ENCODE data around the gene ACER3.
"Not testable (repeated sequence)": the region's sequence is repeated elsewhere in the genome, so short reads cannot be mapped to it uniquely, and the experiment has no call there.

DNA sequence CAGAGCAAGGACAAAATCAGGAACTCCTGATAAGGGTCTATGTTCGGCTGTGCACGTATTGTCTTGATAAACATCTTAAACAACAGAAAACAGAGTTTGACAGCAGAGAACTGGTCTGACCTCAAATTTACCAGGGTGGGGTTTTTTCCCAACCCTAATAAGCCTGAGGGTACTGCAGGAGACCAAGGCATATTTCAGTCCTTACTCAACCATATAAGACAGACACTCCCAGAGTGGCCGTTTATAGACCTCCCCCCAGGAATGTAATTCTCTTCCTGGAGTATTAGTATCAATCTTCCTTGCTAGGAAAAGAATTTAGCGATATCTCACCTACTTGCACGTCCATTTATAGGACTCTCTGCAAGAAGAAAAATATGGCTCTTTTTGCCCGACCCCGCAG, 45.0 kb upstream of the ACER3 start:
- TF ChIP-seq CTCF (conservative IDR thresholded peaks at IDR 0.05; ENCODE audit: low read depth in 2 of 2); POLR2AphosphoS5 (IDR thresholded peaks at IDR 0.05; ENCODE audit: low read depth); STAT1 (IDR thresholded peaks at IDR 0.05; ENCODE audit: unreplicated experiment); CREB1 (CRISPR knock-in tag; IDR thresholded peaks at IDR 0.05; ENCODE audit: low read depth): not testable (repeated sequence)
